Loucy (cell line): ENCODE measurements around the gene PLXNB2.
A peak's percentile ranks its signal among the peaks of the same experiment; 100 is the strongest.

Source experiments
- EZH2phosphoT487 ChIP-seq: fragments of 200-600 bp; IDR thresholded peaks from 2 replicates; pipeline ENCODE4 v1.6.1; 2018; ENCODE audit warnings: antibody characterized with exemption, mild to moderate bottlenecking, moderate library complexity, borderline replicate concordance
- TF ChIP-seq, protein P1 (sequence below): fragments of 200-600 bp; sonication (generic); conservative IDR thresholded peaks from 2 replicates; pipeline ENCODE4 v1.5.1; 2014; ENCODE audit warnings: mild to moderate bottlenecking, antibody characterized with exemption, low read length

- TF ChIP-seq, protein P1, sequence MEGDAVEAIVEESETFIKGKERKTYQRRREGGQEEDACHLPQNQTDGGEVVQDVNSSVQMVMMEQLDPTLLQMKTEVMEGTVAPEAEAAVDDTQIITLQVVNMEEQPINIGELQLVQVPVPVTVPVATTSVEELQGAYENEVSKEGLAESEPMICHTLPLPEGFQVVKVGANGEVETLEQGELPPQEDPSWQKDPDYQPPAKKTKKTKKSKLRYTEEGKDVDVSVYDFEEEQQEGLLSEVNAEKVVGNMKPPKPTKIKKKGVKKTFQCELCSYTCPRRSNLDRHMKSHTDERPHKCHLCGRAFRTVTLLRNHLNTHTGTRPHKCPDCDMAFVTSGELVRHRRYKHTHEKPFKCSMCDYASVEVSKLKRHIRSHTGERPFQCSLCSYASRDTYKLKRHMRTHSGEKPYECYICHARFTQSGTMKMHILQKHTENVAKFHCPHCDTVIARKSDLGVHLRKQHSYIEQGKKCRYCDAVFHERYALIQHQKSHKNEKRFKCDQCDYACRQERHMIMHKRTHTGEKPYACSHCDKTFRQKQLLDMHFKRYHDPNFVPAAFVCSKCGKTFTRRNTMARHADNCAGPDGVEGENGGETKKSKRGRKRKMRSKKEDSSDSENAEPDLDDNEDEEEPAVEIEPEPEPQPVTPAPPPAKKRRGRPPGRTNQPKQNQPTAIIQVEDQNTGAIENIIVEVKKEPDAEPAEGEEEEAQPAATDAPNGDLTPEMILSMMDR: peak; percentile 79
- TF ChIP-seq EZH2phosphoT487: no peak
These were observed 55.1 kb downstream of the PLXNB2 start for GRCh38 chr22:50252082-50253045.
